ENCODE results near the gene LARGE1. TPM values are rescaled to one million over a fixed set of nuclear protein-coding genes. Genes with fewer than 3 reads are reported as not detected.

The LARGE1 gene
- total RNA-seq, 4 donors from 2014 or later, result 24.9 to 51.0 (median 32.7) TPM

DNA sequence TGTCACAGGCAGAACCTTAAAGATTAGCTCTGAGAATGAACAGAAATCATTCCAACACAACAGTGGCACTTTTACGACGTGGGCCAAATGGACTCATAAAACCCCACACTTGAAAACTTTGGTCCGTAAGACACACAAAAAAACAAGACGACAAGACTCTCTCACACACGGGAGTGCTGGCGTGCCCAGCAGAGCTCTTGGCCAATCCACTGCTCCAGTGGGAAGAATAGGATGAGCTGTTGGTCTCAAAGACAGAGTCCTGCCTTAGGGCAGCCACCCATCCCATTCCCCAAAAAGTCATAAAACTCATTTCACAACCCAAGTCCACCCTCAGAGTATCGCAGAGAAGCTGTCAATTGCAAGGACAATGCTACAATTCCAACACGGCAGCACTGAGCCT, 18.2 kb downstream of the LARGE1 start:
- H3K4me3 ChIP-seq, result no peak overlapping the region
- H3K36me3 ChIP-seq, result no peaks in the 10 kb centered on the region
- no peaks in the 10 kb centered on the region for H3K9me3 ChIP-seq
- DNase-seq (ENCODE audit: low spot score in 2 of 2), result no peak
- no peak overlapping the region for H3K27ac ChIP-seq
- TF ChIP-seq POLR2A (IDR thresholded peaks at IDR 0.05) (no peak), CTCF (IDR thresholded peaks at IDR 0.05) (no peak), EP300 (IDR thresholded peaks at IDR 0.05) (no peak)
- peaks cover 0 to 28% (median 0%) of the 10 kb centered on the region in 4 donors for H3K4me1 ChIP-seq
- H3K27me3 ChIP-seq, result no peaks in the 10 kb centered on the region
- 86 to 89% methylated on average over 8 of the region's 8 CpGs for WGBS, 2 donors

DNA sequence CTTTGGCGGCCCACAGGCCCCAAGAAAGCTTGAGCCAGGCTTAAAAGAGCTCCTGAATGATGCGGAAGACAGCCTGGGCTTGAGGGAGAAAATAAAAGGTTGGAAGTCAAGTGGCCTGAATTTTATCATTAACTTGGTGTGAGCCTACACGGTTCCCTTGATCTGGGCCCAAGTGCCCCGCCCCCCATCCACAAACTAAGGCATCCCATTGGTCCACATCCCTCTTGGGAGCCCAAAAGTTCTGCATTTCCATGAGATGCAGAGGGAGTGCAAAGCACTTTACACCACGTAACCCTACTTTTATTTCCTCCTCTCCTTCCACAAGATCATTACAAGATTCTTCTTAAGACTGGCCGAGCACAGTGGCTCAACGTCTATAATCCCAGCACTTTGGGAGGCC, 22.2 kb downstream of the LARGE1 start:
- Histone ChIP-seq H3K36me3 (no peaks in the 10 kb centered on the region), H3K4me1 (peaks cover 0 to 26% (median 0%) of the 10 kb centered on the region in 4 donors), H3K27ac (no peak overlapping the region), H3K9me3 (peaks cover 0 to 3% (median 0%) of the 10 kb centered on the region in 4 donors), H3K27me3 (no peaks in the 10 kb centered on the region), H3K4me3 (no peak overlapping the region)
- no peak for DNase-seq (ENCODE audit: low spot score in 2 of 2)
- WGBS, 2 donors, result 79 to 82% methylated on average over 7 of the region's 7 CpGs
- TF ChIP-seq POLR2A (IDR thresholded peaks at IDR 0.05) (no peak), EP300 (IDR thresholded peaks at IDR 0.05) (no peak), CTCF (IDR thresholded peaks at IDR 0.05) (no peak)

GRCh38 chr22:33897448-33897835, 22.8 kb downstream of the LARGE1 start:
- no peak for DNase-seq (ENCODE audit: low spot score in 2 of 2)
- no peak overlapping the region for H3K4me3 ChIP-seq
- WGBS, 2 donors, result 80 to 81% methylated on average over 8 of the region's 8 CpGs
- H3K36me3 ChIP-seq, result no peaks in the 10 kb centered on the region
- no peaks in the 10 kb centered on the region for H3K27me3 ChIP-seq
- TF ChIP-seq POLR2A (IDR thresholded peaks at IDR 0.05) (no peak), EP300 (IDR thresholded peaks at IDR 0.05) (no peak), CTCF (IDR thresholded peaks at IDR 0.05) (no peak)
- H3K4me1 ChIP-seq, result peaks cover 0 to 24% (median 0%) of the 10 kb centered on the region in 4 donors
- peaks cover 0 to 3% (median 0%) of the 10 kb centered on the region in 4 donors for H3K9me3 ChIP-seq
- H3K27ac ChIP-seq, result no peak overlapping the region

- 76 to 81% methylated on average over 12 of the region's 12 CpGs for WGBS, 2 donors
- Histone ChIP-seq H3K9me3 (peaks cover 0 to 3% (median 0%) of the 10 kb centered on the region in 4 donors), H3K36me3 (no peaks in the 10 kb centered on the region), H3K4me3 (no peak overlapping the region), H3K27ac (no peak overlapping the region), H3K4me1 (peaks cover 0 to 24% (median 0%) of the 10 kb centered on the region in 4 donors), H3K27me3 (no peaks in the 10 kb centered on the region)
- no peak for TF ChIP-seq POLR2A (IDR thresholded peaks at IDR 0.05)
- TF ChIP-seq EP300 (IDR thresholded peaks at IDR 0.05), result no peak
- no peak for DNase-seq (ENCODE audit: low spot score in 2 of 2)
Observed at GRCh38 chr22:33896575-33897447, 23.5 kb downstream of the LARGE1 start.

- TF ChIP-seq POLR2A (IDR thresholded peaks at IDR 0.05) (no peak), CTCF (IDR thresholded peaks at IDR 0.05) (no peak), EP300 (IDR thresholded peaks at IDR 0.05) (no peak)
- Histone ChIP-seq H3K27me3 (no peaks in the 10 kb centered on the region), H3K9me3 (peaks cover 0 to 3% (median 0%) of the 10 kb centered on the region in 4 donors), H3K36me3 (no peaks in the 10 kb centered on the region), H3K4me1 (peaks cover 0 to 19% (median 0%) of the 10 kb centered on the region in 4 donors), H3K27ac (no peak overlapping the region), H3K4me3 (no peak overlapping the region)
- no peak for DNase-seq (ENCODE audit: low spot score in 2 of 2)
- WGBS, 2 donors, result 95 to 97% methylated on average over 3 of the region's 3 CpGs
Observed at GRCh38 chr22:33896154-33896553, 24.1 kb downstream of the LARGE1 start.

Measured in tibial nerve (tissue), 4 donors.